Liver (tissue), 3 donors: ENCODE results near the gene FGFRL1.
"Not testable (repeated sequence)": the region's sequence is repeated elsewhere in the genome, so short reads cannot be mapped to it uniquely, and the experiment has no call there.

Experiments used
- EGR1 ChIP-seq, 2 donors: IDR thresholded peaks; 2 replicates each; pipeline ENCODE4 v1.6.1; 2016 to 2018; ENCODE audit warnings: antibody characterized with exemption in 2 of 2, low read depth in 2 of 2
- FOXA1 ChIP-seq: IDR thresholded peaks from 2 replicates; pipeline ENCODE4 v1.6.1; 2016; ENCODE audit warnings: antibody characterized with exemption
- FOXA2 ChIP-seq: IDR thresholded peaks from 2 replicates; pipeline ENCODE4 v1.6.1; 2016; ENCODE audit warnings: antibody characterized with exemption
- GABPA ChIP-seq, 2 donors: IDR thresholded peaks in 1 of 2; conservative IDR thresholded peaks in 1 of 2; 2 replicates each; pipeline ENCODE4 v1.6.1; 2016; ENCODE audit warnings: antibody characterized with exemption in 2 of 2, mild to moderate bottlenecking in 1 of 2, moderate library complexity in 1 of 2
- HNF4A ChIP-seq, 2 donors: conservative IDR thresholded peaks; 2 replicates each; pipeline ENCODE4 v1.6.1; 2016; ENCODE audit warnings: antibody characterized with exemption in 2 of 2, mild to moderate bottlenecking in 2 of 2
- JUND ChIP-seq, 2 donors: IDR thresholded peaks; 2 replicates each; pipeline ENCODE4 v1.6.1; 2016; ENCODE audit warnings: antibody characterized with exemption in 2 of 2
- RAD21 ChIP-seq, 2 donors: IDR thresholded peaks; 2 replicates each; pipeline ENCODE4 v1.6.1; 2016; ENCODE audit warnings: antibody characterized with exemption in 2 of 2, mild to moderate bottlenecking in 2 of 2
- RXRA ChIP-seq, 2 donors: IDR thresholded peaks; 2 replicates each; pipeline ENCODE4 v1.6.1; 2017 to 2018; ENCODE audit warnings: antibody characterized with exemption in 2 of 2, mild to moderate bottlenecking in 1 of 2
- TAF1 ChIP-seq: conservative IDR thresholded peaks from 2 replicates; pipeline ENCODE4 v1.6.1; 2016; ENCODE audit warnings: antibody characterized with exemption, mild to moderate bottlenecking
- YY1 ChIP-seq: IDR thresholded peaks from 2 replicates; pipeline ENCODE4 v1.6.1; 2016; ENCODE audit warnings: antibody characterized with exemption, mild to moderate bottlenecking
- TF ChIP-seq, protein P1 (sequence below): fragments of 150-350 bp; IDR thresholded peaks from 2 replicates; pipeline ENCODE4 v1.5.1; 2017; ENCODE audit warnings: improper control_type of control experiment, low read depth, low read length; ENCODE audit not compliant: missing input control
- TF ChIP-seq, protein P2 (sequence below): IDR thresholded peaks from 2 replicates; pipeline ENCODE4 v1.6.1; 2016; ENCODE audit warnings: antibody characterized with exemption
- TF ChIP-seq, protein P3 (sequence below): IDR thresholded peaks from 2 replicates; pipeline ENCODE4 v1.6.1; 2016; ENCODE audit warnings: antibody characterized with exemption
- TF ChIP-seq, protein P4 (sequence below): IDR thresholded peaks from 2 replicates; pipeline ENCODE4 v1.6.1; 2016; ENCODE audit warnings: antibody characterized with exemption, mild to moderate bottlenecking
- donor health status: healthy.
- donor health status: healthy.

DNA sequence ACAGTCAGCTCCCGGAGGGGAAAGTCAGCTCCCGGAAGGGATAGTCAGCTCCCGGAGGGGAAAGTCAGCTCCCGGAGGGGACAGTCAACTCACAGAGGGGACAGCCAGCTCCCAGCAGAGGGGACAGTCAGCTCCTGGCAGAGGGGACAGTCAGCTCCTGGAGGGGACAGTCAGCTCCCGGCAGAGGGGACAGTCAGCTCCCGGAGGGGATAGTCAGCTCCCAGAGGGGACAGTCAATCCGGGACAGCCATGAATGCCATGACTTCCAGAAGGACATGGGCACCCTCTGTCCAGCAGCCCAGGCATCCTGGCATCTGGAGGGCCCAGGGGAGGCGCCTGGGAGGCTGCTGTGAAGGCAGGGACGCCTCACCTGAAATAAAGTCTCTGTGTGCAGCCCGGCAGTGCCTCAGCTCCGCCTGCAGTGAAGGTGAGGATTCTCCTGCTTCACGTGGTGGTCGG is 43.8 kb downstream of the FGFRL1 start:
- not testable (repeated sequence) for TF ChIP-seq FOXA1; EGR1 (IDR thresholded peaks at IDR 0.05; ENCODE audit: low read depth in 2 of 2); GABPA (IDR thresholded peaks at IDR 0.05 in 1 of 2, conservative IDR thresholded peaks at IDR 0.05 in 1 of 2); RXRA (IDR thresholded peaks at IDR 0.05); YY1; FOXA2; HNF4A (conservative IDR thresholded peaks at IDR 0.05); RAD21 (IDR thresholded peaks at IDR 0.05); TAF1; JUND (IDR thresholded peaks at IDR 0.05)
- TF ChIP-seq, protein P1, sequence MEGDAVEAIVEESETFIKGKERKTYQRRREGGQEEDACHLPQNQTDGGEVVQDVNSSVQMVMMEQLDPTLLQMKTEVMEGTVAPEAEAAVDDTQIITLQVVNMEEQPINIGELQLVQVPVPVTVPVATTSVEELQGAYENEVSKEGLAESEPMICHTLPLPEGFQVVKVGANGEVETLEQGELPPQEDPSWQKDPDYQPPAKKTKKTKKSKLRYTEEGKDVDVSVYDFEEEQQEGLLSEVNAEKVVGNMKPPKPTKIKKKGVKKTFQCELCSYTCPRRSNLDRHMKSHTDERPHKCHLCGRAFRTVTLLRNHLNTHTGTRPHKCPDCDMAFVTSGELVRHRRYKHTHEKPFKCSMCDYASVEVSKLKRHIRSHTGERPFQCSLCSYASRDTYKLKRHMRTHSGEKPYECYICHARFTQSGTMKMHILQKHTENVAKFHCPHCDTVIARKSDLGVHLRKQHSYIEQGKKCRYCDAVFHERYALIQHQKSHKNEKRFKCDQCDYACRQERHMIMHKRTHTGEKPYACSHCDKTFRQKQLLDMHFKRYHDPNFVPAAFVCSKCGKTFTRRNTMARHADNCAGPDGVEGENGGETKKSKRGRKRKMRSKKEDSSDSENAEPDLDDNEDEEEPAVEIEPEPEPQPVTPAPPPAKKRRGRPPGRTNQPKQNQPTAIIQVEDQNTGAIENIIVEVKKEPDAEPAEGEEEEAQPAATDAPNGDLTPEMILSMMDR = not testable (repeated sequence)
- TF ChIP-seq, protein P2, sequence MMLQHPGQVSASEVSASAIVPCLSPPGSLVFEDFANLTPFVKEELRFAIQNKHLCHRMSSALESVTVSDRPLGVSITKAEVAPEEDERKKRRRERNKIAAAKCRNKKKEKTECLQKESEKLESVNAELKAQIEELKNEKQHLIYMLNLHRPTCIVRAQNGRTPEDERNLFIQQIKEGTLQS = not testable (repeated sequence)
- TF ChIP-seq, protein P3, sequence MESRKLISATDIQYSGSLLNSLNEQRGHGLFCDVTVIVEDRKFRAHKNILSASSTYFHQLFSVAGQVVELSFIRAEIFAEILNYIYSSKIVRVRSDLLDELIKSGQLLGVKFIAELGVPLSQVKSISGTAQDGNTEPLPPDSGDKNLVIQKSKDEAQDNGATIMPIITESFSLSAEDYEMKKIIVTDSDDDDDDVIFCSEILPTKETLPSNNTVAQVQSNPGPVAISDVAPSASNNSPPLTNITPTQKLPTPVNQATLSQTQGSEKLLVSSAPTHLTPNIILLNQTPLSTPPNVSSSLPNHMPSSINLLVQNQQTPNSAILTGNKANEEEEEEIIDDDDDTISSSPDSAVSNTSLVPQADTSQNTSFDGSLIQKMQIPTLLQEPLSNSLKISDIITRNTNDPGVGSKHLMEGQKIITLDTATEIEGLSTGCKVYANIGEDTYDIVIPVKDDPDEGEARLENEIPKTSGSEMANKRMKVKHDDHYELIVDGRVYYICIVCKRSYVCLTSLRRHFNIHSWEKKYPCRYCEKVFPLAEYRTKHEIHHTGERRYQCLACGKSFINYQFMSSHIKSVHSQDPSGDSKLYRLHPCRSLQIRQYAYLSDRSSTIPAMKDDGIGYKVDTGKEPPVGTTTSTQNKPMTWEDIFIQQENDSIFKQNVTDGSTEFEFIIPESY = not testable (repeated sequence)
- TF ChIP-seq, protein P4, sequence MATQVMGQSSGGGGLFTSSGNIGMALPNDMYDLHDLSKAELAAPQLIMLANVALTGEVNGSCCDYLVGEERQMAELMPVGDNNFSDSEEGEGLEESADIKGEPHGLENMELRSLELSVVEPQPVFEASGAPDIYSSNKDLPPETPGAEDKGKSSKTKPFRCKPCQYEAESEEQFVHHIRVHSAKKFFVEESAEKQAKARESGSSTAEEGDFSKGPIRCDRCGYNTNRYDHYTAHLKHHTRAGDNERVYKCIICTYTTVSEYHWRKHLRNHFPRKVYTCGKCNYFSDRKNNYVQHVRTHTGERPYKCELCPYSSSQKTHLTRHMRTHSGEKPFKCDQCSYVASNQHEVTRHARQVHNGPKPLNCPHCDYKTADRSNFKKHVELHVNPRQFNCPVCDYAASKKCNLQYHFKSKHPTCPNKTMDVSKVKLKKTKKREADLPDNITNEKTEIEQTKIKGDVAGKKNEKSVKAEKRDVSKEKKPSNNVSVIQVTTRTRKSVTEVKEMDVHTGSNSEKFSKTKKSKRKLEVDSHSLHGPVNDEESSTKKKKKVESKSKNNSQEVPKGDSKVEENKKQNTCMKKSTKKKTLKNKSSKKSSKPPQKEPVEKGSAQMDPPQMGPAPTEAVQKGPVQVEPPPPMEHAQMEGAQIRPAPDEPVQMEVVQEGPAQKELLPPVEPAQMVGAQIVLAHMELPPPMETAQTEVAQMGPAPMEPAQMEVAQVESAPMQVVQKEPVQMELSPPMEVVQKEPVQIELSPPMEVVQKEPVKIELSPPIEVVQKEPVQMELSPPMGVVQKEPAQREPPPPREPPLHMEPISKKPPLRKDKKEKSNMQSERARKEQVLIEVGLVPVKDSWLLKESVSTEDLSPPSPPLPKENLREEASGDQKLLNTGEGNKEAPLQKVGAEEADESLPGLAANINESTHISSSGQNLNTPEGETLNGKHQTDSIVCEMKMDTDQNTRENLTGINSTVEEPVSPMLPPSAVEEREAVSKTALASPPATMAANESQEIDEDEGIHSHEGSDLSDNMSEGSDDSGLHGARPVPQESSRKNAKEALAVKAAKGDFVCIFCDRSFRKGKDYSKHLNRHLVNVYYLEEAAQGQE = not testable (repeated sequence)
